Neural cell (in vitro differentiated cells): ENCODE data around the gene TDRD6.

ENCODE experiments used
- CTCF ChIP-seq: fragments of 450-650 bp; IDR thresholded peaks from 2 replicates; pipeline ENCODE4 v1.5.1; 2014; ENCODE audit warnings: antibody characterized with exemption, mild to moderate bottlenecking, moderate library complexity; ENCODE audit not compliant: poor library complexity, severe bottlenecking
- POLR2AphosphoS5 ChIP-seq: IDR thresholded peaks from 2 replicates; pipeline ENCODE4 v1.6.1; 2012

DNA sequence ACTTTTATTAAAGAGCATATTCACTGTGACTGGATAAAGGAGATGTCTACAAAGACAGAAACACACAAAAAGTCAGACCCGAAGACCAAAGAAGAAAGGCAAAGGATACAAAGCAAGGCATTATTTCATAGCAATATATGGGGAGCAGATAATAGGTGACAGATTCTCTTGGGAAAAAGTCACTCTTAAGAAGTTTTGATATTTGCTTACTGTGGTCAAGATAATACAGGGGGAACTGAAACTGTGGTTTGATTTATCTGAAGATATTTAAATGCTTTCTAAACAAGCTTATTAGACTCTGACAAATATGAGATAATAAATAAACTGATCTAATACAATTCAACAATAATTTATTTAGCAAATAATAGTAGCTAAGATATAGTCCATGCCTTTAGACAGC lies 49.8 kb upstream of the TDRD6 start:
- TF ChIP-seq CTCF: no peak
- TF ChIP-seq POLR2AphosphoS5: no peak
